NCI-H2029 treated with DMSO at 0.1 percent for 48 hours (cell line): ENCODE data around the gene KCNC2.

Source experiments
- DNase-seq: peaks from one replicate; lab custom pipeline; 2025; lab: John Stamatoyannopoulos, UW

KCNC2 gene

DNA sequence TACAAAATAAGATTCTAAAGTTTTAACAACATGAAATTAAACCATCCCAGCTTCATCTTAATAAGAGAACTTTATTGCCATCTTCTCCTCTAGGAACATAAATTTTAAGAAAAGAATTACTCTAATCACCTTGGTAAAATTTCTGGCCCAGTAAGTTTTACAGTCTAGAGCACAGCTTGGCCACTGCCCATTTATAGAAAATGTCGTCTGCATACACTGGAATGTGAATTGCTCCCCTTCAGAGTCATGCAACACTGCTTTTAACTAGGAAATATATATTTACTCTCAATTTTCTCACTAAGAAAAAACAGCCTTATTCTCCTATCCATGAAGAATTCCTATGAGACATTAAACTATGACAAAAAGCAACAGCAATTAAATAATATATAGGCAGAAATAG is 48.2 kb downstream of the KCNC2 start:
- DNase-seq, result no peak

DNA sequence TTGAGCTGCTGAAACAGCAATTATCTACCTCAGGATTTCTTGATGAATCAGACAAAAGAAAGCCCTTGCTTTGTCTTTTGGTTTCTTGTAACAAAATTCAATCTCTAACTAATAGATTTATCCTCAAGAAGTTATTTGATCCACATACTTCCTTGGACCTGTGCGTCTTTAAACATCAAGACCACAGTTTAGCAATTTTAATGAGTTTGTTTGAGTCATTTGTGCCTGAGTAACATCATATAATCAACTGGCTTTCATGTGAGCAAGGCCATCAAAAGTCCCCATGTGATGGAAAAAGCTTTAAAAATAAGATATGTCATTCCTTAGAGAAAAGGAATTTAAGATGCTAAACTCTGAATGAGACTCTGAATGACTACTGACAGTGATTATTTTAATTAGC is 52.3 kb downstream of the KCNC2 start:
- DNase-seq, result no peak

DNA sequence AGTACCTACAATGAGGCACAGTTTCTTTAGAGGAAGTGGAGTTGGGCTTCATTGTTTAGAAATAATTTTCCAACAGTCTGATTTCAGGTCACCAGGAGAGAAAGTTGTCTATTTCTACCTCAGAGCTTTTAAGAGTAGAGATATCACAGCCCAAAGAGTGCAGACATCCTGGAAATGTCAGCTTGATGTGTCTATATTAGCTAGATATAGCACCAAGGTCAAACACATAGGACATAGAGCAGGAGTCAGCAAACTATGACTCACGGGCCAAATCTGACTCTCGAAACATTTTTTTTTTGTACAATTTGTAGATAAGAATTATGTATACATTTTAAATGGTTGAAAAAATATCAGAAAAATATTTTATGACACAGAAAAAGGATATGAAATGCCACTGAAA is 53.7 kb downstream of the KCNC2 start:
- DNase-seq, result no peak

DNA sequence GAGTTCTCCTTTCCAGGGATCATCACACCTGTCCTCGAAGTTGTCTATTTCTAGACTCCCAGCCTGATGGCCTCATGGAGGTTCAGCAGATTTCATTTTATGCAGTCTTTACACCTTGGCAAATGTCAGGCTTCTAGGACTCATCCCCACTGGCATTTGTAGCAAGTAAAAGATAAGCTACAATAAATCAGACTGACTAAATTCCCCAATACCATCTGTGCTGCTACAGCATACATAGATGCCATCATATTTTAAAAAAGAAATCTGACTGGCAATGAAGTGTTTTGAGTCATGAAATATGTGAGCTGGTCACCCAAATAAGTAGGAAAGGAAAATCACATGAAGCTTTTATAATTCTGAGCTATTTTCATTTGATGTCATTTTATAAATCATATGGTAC is 55.3 kb downstream of the KCNC2 start:
- no peak for DNase-seq

DNA sequence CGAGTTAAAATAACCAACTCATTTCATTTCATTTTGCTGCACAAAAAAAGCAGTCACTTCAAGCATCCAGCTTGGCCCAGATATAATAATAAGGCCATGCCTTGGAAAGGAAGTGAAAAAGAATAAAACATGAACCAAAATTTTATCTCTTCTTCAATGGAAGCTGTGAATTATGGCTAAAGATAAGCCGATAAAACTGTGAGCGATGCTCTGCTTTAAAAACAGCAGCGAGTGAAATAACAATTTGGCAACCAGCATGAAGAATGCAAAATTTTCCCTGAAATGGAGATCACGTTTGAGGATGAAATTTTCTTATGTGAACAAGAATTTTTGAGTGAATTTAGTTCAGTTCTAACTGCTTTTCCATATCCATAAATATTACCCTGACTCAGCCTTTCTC is 70.4 kb downstream of the KCNC2 start:
- no peak for DNase-seq

DNA sequence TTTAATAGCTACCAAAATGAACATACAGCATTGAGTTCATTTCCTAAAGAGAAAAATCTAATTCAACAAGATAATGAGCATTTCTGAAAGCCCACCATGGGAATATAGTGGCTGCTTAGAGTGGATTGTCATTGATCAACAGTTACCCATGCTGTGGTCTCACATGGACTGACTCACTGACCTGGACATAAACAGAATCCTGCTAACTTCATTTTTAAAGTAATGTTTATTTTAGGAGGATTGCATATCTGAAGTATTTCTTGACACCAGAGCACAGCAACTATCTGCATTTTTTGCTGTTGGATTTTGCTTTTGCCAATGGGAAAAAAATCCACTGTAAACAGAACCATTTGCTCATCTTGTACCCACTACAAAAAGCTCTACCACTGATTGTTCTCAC is 71.7 kb downstream of the KCNC2 start:
- no peak for DNase-seq

DNA sequence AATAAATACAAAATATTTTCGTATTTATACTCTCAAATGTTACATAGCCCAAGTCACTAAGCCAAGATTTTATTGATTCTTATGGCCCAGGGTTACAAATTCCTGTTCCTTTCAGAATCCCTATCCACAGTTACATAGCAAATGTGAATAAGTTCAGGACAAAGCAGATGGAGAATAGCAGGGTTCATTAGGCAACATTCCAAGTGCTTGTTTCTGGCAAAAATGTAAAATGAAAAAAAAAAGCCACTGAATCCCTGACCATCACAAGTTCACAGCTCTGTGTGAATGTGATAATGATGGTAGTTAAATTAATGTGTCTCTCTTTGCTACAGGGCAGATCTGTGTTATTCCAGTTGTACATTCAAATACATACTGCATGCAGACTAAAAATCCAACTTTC is 74.6 kb downstream of the KCNC2 start:
- DNase-seq, result no peak

DNA sequence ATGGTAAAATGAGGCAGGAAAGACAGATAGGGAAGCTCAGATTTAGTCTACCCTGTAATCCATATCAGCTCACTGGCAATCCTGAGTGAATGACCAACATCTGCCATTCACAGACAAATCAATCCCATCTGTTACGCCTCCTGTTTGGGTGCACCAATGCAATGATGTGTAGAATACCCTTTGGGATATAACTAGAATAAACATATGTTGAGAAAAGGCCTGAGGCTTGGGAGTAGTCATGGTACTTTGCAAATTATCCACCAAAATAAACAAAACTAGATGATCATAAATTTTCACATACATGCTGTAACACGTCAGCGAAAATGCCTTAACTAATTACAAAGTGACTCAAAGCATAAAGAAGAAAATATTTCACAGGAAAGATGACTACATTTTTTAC is 78.8 kb downstream of the KCNC2 start:
- DNase-seq, result no peak

DNA sequence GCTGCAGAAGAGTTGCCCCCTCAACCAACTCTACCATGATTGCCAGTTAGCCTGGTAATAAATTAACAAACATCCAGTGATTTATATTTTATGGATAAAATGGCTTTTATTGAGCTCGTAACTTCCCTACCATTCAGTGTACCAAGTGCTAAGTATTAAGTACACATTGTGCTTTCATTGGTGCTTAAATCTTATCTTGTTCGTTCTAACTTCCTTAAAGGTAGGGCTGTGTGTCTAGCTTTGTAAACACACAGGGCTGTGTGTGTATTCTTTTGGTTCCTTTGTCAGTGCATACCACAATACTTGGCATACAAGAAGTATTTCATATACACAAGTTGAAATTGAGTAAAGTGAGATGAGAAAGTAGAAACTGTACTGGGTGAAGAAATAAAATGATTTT is 80.4 kb downstream of the KCNC2 start:
- no peak for DNase-seq

DNA sequence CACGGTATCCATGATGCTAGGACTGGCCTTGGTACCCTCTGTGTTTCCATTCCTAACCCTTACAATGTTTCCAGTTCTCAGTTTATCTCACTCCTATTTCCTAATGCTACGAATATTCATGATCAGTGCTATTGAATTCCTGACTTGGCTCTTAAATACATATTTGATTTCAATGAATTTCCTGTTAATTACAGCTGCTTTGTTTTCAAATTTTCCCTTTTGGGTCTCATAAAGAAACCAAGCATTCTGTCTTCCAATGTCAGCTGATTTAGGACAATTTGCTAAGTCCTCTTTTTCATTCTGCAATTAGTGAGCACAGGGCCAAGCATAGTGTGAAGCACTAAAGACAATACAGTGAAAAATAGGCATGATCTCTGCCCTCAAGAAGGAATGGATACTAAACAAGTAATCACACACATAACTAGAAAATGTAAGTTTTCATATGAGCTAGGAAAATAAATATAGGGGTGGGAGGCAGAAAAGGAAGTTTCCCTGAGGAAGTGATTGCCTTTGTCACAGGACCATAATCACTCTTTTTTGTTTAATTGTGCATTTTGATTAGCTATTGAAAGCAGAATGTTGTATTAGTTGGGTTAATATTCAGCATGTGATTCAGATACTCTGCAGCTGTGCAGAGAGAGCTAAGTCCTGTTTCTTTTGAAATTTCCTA is 88.5 kb downstream of the KCNC2 start:
- no peak for DNase-seq

DNA sequence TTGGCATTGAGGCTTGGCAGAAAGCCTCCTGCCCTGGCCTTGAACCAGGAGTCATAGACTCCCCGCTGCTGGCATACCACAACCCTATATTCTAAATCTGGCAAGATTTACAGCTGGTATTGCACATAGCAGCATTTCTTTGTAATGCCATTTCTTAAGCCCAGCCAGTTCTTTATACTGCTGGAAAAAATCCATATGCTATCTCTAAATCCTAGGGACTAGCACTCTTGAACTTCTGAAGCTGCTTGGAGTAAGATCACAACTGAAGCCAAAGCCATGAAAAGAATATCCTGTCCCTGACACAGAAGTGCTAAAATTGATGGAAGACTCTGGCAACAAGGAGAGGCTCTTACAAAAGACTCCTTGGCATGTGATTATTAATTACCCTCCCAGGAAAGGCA is 89.3 kb downstream of the KCNC2 start:
- DNase-seq, result no peak

DNA sequence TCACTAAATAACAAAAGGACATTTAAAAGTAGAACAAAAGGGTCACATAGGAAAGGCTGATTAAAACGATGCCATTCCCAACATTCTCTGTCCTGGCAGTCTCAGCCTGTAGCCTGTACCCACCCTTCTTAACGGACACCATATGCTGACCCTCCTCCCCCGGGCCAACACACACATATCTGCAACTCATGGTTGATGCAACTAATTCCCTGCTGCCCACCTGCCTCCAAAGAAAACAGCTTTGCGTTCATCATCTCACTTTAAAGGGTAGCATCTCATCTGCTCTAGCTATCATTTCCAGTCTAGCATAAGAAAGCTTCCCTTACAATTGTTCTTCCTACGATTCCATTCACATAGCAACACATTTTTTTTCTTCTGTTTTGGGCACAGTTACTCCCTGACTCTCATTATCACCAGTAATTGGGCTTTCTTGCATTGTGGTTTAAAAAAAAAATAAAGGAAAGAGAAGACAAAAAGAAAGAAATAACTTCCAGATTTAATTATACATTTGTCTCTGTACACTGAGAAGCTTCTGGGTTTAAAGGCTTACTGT is 92.9 kb downstream of the KCNC2 start:
- DNase-seq, result no peak

DNA sequence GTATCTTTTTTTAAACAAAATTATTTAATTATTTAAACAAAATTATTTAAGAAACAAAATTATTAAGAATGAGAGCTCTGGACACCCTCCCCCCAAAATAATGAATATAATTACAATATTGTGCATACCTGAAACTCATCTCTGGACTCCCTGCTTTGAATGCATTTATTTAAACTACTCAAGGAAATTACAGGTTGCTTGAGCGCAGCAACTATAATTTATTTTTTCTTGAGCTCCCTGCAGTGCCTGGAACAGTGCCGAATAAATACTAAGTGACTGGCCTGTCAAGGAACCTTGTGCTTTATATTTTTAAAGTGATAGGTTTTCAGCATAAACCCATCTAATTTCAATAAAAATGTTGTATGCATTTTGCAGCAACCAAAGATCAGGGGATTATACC is 93.9 kb downstream of the KCNC2 start:
- DNase-seq, result no peak

DNA sequence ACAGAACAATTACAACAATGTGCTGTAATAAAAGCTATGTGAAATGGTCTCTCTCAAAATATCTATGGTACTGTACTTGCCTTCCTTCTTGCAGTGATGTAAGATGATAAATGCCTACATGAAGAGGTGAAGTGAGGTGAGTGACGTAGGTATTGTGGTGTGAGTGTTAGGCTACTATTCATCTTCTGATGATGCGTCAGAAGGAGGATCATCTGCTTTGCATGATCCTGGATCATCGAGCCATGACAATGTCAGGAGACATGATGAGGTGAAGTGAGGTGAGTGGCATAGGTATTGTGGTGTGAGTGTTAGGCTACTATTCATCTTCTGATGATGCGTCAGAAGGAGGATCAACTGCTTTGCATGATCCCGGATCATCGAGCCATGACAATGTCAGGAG is 105.8 kb downstream of the KCNC2 start:
- DNase-seq, result no peak

DNA sequence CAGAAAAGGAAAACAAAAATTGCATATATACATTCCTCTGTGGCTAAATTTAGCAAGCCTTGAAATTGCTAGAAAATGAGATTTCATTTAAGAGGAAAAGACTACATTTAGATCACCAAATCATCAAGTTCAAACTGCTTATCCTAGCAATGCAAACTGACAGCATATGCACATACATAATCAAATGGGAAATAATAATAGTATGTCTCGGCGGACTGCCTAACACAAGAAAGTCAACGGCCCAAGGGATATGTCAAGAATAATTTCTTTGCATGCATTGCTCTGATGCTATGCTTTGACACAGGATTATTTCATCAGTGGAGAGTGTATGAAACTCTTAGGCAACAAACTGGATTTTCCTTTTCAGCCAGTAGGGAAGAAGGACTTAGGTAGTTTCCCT is 107.9 kb downstream of the KCNC2 start:
- no peak for DNase-seq

DNA sequence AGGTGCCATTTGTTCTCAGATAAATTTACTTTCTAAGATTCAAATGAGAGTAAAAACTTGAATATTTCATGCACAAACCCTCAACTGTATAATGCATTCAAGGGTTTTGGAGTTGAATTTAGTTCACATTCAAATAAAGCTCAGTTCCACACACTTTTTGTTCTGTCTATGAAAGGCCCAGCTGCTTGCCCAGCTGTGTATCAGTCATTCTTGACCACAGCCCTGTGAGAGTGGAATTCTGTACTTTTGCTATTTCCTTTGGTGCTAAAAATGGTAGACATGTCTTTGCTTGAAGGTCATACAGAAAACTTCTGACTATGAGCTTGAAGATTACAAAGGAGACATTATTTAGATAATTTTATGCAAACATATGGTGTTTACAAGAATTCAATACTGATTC is 110.4 kb downstream of the KCNC2 start:
- DNase-seq, result no peak

DNA sequence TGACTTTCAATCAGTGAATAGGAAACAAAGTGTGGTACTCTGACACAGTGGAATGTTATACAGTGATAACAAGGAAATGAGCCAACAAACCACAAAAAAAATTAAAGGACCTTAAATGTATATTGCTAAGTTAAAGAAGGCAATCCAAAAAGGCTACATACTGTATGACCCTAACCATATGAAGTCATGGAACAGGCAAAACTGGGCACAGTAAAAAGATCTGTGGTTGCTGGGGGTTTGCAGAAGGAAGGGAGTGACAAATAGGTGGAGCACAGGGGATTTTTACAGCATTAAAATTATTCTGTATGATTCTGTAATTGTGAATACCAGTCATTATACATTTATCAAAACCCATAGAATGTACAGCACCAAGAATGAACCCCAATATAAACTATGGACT is 112.6 kb downstream of the KCNC2 start:
- no peak for DNase-seq

DNA sequence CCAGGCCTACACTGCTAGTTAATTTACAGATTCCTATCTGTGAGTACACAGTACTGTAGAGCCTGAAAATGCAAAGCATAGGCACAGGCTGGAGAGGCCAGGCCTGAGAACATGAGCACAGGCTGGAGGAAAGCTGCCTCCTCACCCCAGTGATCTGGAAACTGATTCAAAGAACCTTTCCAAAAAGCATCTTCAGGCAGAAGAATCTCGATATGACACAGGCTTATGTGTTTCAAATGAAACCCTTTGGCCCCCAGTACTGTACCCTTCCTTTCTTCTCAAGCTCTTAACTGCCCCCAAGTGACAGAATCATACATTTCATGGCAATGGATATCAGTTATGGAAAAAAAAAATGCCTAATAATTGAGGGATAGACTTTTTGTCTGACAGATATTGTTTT is 122.0 kb downstream of the KCNC2 start:
- DNase-seq, result no peak

DNA sequence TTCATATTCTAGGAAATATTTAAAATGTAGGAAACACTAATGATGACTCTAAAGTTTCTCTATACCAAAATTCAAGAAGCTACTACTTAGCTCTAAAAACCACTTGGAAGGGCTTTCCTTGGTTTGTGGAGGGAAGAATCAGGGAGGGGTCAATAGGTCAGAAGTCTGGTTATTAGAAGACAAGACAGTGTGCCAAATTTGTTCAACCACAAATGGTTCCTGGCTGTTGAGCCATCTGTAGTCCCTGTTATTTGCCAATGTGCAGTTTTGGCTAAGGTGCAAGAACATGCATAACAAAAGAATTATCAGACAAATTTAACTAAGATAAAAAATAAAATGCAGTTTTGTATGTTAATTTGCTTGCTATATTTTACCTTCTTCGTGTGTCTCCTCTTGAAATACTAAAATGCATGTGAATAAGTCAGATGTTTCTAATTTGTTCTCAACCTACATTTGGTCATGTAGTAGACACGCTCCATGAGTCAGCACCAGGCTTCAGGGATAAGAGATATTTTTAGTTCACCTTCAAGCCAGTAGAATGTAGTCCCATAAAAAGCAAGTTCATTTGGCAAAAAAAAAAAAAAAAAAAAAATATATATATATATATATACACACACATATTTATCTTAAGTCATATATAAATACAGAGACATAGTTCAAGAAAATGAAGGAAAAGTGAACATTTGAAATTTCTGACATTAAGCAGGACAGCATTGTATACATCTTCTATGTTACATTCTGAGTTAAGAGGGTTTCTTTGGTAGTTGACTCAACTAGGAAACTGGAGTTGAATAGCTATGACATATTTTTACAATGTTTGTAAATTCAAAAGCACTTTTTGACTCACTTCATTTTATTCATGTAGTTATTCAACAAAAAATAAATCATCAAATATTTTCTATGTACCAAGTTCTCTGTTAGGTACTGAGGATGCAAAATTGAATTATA is 123.3 kb downstream of the KCNC2 start:
- DNase-seq, result no peak

DNA sequence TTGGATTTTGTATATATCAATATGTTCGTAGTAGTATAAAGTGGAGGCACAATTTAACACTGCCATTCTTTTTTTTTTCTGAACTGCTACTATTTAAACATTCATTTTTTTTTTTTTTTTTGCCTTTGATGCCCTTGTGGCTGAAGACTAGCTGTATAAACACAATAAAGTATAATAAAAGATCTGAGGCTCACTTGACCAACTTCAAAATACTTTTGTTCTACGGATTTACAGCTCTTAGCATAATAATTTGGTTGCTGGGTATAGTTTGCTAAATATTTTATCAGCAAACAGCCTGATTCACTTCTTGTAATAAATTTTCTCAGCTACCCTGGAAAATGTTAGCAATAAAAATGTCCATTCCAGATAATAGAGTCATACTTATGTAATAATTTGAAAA is 128.3 kb downstream of the KCNC2 start:
- no peak for DNase-seq

DNA sequence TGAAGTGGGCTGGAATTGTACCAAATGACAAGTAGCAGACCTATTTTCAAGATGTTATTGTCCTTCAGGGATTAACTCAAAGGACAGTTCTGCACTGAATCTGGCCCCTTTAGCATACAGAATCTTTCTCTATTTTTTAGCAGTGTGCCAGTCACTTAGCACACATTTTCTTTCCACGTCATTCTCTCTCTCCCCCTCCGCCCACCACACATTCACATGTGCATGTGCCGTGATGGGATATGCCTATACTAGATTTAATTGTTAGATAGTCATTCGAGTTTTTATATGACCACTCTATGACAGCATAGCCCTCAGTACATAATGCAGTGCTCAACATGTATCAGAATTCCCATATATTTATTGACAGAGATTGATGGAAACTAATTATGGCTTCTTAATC is 129.1 kb downstream of the KCNC2 start:
- no peak for DNase-seq

DNA sequence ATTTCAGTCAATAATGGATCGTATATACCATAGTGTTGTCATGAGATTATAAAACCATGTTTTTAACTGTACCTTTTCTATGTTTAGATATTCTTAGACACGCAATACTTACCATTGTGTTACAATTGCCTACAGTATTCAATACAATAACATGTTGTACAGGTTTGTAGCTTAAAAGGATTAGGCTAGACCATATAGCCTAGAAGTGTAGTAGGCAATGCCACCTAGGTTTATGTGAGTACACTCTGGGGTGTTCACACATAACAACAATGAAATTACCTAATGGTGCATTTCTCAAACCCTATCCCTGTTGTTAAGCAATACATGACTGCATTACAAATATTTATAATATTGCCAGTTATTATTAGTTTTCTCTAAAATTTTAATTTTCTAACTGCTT is 144.2 kb downstream of the KCNC2 start:
- no peak for DNase-seq

DNA sequence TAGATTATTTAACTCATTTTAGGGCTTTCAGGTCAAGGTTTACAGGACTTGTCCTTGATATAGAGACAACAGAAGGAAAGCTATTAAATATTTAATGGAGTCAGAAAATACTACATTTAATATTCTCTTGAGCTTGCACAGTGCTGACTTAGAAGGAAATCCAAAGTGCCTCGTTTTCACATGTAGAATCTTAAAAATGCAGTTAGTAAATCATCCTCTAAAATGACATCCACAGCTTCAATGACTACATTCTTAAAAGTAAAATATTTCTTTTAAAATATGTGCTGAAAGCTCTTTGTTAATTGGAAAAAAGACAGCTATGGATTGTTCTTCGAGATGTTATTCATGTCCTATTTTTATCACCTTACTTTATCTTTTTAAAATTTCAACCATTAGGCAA is 146.9 kb downstream of the KCNC2 start:
- DNase-seq, result no peak
